HepG2 (cell line): ENCODE measurements around the gene ZNF174. TPM values are rescaled to one million over a fixed set of nuclear protein-coding genes. Genes with fewer than 3 reads are reported as not detected.

Experiments used
- GABPB1 ChIP-seq: IDR thresholded peaks from 2 replicates; pipeline ENCODE4 v1.6.1; 2016; ENCODE audit warnings: mild to moderate bottlenecking, missing genetic modification reagents, moderate library complexity, missing compliant biosample characterization
- HMG20A ChIP-seq: IDR thresholded peaks from 2 replicates; pipeline ENCODE4 v1.6.1; 2016; ENCODE audit warnings: borderline replicate concordance
- HOMEZ ChIP-seq: IDR thresholded peaks from 2 replicates; pipeline ENCODE4 v1.6.1; 2016; ENCODE audit warnings: low read depth
- MYNN ChIP-seq: sonication (generic); formaldehyde crosslinking; IDR thresholded peaks from 2 replicates; pipeline ENCODE4 v1.4.0; 2020; ENCODE audit warnings: mild to moderate bottlenecking, low read depth, missing genetic modification reagents
- NAIF1 ChIP-seq: sonication (generic); formaldehyde crosslinking; IDR thresholded peaks from 2 replicates; pipeline ENCODE4 v1.5.0; 2020; ENCODE audit warnings: mild to moderate bottlenecking, missing genetic modification reagents, borderline replicate concordance
- RARA ChIP-seq: IDR thresholded peaks from 2 replicates; pipeline ENCODE4 v1.6.1; 2016; ENCODE audit warnings: missing genetic modification reagents, missing compliant biosample characterization
- TP53 ChIP-seq: sonication (generic); formaldehyde crosslinking; conservative IDR thresholded peaks from 2 replicates; pipeline ENCODE4 v1.4.0; 2020; ENCODE audit warnings: missing genetic modification reagents
- U2AF2 ChIP-seq: fragments of 200-400 bp; formaldehyde crosslinking; IDR thresholded peaks from 2 replicates; pipeline ENCODE4 v1.6.1; 2017; ENCODE audit warnings: low read depth, mild to moderate bottlenecking, low read length
- WIZ ChIP-seq: sonication (generic); formaldehyde crosslinking; IDR thresholded peaks from 2 replicates; pipeline ENCODE4 v1.5.1; 2020; ENCODE audit warnings: mild to moderate bottlenecking, missing genetic modification reagents
- XBP1 ChIP-seq: sonication (generic); formaldehyde crosslinking; IDR thresholded peaks from 2 replicates; pipeline ENCODE4 v1.5.0; 2020; ENCODE audit warnings: missing genetic modification reagents
- XRCC5 ChIP-seq: fragments of 200-400 bp; formaldehyde crosslinking; optimal IDR thresholded peaks from 2 replicates; pipeline ENCODE3; 2017; ENCODE audit warnings: mild to moderate bottlenecking, low read length
- ZNF660 ChIP-seq: sonication (generic); formaldehyde crosslinking; IDR thresholded peaks from 2 replicates; pipeline ENCODE4 v1.5.1; 2020; ENCODE audit warnings: mild to moderate bottlenecking, low read depth, missing genetic modification reagents, borderline replicate concordance
- polyA plus RNA-seq, 8 experiments: library from polyadenylated mRNA; depleted of rRNA in 3 of 8; stranded (reverse) in 7 of 8; unstranded in 1 of 8; fragments of >200 nt; fragmentation: Illumina TruSeq in 4 of 8; extraction: Trizol in 4 of 8; gene quantifications; 2 replicates each; pipeline versions ENCODE4 v1.2.1 to v1.2.3, GENCODE V29; 2011 to 2016; ENCODE audit warnings: low read depth in 4 of 8, missing spikeins in 1 of 8, mixed read lengths in 1 of 8; ENCODE audit not compliant: insufficient read depth in 1 of 8
- total RNA-seq, 5 experiments: library from RNA; depleted of rRNA; stranded (reverse); fragments of >200 nt; fragmentation: Illumina TruSeq; extraction: Trizol; gene quantifications; 2 replicates each; pipeline ENCODE4 v1.2.3, GENCODE V29; 2016; ENCODE audit warnings: low read depth in 1 of 5
- TF ChIP-seq, protein P1 (sequence below): sonication (generic); formaldehyde crosslinking; IDR thresholded peaks from 2 replicates; pipeline ENCODE4 v1.5.0; 2020; ENCODE audit warnings: mild to moderate bottlenecking, missing genetic modification reagents, borderline replicate concordance
- TF ChIP-seq, protein P2 (sequence below): sonication (generic); formaldehyde crosslinking; IDR thresholded peaks from 2 replicates; pipeline ENCODE4 v1.4.0; 2020; ENCODE audit warnings: missing genetic modification reagents, borderline replicate concordance
- TF ChIP-seq, protein P3 (sequence below): sonication (generic); formaldehyde crosslinking; IDR thresholded peaks from 2 replicates; pipeline ENCODE4 v1.5.0; 2020; ENCODE audit warnings: missing genetic modification reagents

Gene ZNF174
- total and polyA plus RNA-seq, 2 of the 13 experiments (the other 11 are each of a cell fraction or from before 2014, with no cell fraction given) = 8.3 to 10.6 TPM

DNA sequence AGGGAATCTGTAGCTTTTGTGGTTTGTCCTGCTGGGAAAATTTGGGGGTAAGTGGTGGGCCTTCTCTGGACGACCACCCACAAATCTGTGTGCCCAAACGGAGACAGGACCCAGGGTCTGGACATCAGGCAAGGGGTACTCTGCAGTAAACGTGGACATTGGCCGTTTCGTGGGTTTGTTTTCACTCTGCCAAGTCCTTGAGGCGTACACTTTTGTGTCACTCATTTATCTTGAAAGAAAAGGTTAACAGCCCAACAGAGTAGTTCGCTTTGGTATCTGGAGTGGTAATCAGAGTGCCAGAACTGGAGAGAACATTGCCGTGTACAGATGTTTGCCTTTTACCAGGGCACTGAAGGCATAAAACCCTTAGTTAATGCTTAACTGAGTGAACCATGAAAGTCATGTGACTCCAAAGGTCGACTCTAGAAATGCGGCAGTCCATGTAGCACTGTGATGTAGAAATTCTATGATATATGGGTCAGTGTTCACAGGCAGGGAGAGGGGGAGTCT is 57.9 kb downstream of the ZNF174 start (continued):
- TF ChIP-seq, protein P1, sequence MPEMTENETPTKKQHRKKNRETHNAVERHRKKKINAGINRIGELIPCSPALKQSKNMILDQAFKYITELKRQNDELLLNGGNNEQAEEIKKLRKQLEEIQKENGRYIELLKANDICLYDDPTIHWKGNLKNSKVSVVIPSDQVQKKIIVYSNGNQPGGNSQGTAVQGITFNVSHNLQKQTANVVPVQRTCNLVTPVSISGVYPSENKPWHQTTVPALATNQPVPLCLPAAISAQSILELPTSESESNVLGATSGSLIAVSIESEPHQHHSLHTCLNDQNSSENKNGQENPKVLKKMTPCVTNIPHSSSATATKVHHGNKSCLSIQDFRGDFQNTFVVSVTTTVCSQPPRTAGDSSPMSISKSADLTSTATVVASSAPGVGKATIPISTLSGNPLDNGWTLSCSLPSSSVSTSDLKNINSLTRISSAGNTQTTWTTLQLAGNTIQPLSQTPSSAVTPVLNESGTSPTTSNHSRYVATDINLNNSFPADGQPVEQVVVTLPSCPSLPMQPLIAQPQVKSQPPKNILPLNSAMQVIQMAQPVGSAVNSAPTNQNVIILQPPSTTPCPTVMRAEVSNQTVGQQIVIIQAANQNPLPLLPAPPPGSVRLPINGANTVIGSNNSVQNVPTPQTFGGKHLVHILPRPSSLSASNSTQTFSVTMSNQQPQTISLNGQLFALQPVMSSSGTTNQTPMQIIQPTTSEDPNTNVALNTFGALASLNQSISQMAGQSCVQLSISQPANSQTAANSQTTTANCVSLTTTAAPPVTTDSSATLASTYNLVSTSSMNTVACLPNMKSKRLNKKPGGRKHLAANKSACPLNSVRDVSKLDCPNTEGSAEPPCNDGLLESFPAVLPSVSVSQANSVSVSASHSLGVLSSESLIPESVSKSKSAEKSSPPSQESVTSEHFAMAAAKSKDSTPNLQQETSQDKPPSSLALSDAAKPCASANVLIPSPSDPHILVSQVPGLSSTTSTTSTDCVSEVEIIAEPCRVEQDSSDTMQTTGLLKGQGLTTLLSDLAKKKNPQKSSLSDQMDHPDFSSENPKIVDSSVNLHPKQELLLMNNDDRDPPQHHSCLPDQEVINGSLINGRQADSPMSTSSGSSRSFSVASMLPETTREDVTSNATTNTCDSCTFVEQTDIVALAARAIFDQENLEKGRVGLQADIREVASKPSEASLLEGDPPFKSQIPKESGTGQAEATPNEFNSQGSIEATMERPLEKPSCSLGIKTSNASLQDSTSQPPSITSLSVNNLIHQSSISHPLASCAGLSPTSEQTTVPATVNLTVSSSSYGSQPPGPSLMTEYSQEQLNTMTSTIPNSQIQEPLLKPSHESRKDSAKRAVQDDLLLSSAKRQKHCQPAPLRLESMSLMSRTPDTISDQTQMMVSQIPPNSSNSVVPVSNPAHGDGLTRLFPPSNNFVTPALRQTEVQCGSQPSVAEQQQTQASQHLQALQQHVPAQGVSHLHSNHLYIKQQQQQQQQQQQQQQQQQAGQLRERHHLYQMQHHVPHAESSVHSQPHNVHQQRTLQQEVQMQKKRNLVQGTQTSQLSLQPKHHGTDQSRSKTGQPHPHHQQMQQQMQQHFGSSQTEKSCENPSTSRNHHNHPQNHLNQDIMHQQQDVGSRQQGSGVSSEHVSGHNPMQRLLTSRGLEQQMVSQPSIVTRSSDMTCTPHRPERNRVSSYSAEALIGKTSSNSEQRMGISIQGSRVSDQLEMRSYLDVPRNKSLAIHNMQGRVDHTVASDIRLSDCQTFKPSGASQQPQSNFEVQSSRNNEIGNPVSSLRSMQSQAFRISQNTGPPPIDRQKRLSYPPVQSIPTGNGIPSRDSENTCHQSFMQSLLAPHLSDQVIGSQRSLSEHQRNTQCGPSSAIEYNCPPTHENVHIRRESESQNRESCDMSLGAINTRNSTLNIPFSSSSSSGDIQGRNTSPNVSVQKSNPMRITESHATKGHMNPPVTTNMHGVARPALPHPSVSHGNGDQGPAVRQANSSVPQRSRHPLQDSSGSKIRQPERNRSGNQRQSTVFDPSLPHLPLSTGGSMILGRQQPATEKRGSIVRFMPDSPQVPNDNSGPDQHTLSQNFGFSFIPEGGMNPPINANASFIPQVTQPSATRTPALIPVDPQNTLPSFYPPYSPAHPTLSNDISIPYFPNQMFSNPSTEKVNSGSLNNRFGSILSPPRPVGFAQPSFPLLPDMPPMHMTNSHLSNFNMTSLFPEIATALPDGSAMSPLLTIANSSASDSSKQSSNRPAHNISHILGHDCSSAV = no peak
- no peak; the same call in 1 of the 2 replicates for TF ChIP-seq GABPB1 (CRISPR knock-in tag)
- TF ChIP-seq U2AF2 = no peak
- TF ChIP-seq NAIF1 (CRISPR knock-in tag) = no peak
- no peak for TF ChIP-seq TP53 (CRISPR knock-in tag)
- no peak for TF ChIP-seq MYNN (CRISPR knock-in tag)
- TF ChIP-seq, protein P2, sequence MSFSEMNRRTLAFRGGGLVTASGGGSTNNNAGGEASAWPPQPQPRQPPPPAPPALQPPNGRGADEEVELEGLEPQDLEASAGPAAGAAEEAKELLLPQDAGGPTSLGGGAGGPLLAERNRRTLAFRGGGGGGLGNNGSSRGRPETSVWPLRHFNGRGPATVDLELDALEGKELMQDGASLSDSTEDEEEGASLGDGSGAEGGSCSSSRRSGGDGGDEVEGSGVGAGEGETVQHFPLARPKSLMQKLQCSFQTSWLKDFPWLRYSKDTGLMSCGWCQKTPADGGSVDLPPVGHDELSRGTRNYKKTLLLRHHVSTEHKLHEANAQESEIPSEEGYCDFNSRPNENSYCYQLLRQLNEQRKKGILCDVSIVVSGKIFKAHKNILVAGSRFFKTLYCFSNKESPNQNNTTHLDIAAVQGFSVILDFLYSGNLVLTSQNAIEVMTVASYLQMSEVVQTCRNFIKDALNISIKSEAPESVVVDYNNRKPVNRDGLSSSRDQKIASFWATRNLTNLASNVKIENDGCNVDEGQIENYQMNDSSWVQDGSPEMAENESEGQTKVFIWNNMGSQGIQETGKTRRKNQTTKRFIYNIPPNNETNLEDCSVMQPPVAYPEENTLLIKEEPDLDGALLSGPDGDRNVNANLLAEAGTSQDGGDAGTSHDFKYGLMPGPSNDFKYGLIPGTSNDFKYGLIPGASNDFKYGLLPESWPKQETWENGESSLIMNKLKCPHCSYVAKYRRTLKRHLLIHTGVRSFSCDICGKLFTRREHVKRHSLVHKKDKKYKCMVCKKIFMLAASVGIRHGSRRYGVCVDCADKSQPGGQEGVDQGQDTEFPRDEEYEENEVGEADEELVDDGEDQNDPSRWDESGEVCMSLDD (CRISPR knock-in tag) = no peak
- no peak for TF ChIP-seq XRCC5
- TF ChIP-seq XBP1 (CRISPR knock-in tag) = no peak
- TF ChIP-seq, protein P3, sequence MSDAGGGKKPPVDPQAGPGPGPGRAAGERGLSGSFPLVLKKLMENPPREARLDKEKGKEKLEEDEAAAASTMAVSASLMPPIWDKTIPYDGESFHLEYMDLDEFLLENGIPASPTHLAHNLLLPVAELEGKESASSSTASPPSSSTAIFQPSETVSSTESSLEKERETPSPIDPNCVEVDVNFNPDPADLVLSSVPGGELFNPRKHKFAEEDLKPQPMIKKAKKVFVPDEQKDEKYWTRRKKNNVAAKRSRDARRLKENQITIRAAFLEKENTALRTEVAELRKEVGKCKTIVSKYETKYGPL (CRISPR knock-in tag) = no peak
- no peak for TF ChIP-seq ZNF660 (CRISPR knock-in tag)
- TF ChIP-seq RARA (CRISPR knock-in tag) = peak; percentile 30
- TF ChIP-seq HOMEZ = no peak; the same call in 1 of the 2 replicates
- TF ChIP-seq WIZ (CRISPR knock-in tag) = no peak
- 0 out of 2 replicates have a peak, but pooled peaks have one; percentile 8 for TF ChIP-seq HMG20A (CRISPR knock-in tag)
